ENCODE results near the gene UBXN11.

- TF ChIP-seq CTCF (IDR thresholded peaks at IDR 0.05; ENCODE audit: low read length) (no peak), EZH2 (IDR thresholded peaks at IDR 0.05; ENCODE audit: borderline replicate concordance, low read length) (no peak)
These were observed 53.7 kb downstream of the UBXN11 start for GRCh38 chr1:26252718-26253117.
